GM12892 (cell line): Measurements from ENCODE around the gene VMP1.

Experiments
- POLR2A ChIP-seq: IDR thresholded peaks from 2 replicates; pipeline ENCODE4 v1.6.1; 2011; ENCODE audit warnings: low read depth, low read length, control low read depth
- POLR2AphosphoS5 ChIP-seq: IDR thresholded peaks from 2 replicates; pipeline ENCODE4 v1.6.1; 2011; ENCODE audit warnings: low read depth, low read length, control low read depth
- TAF1 ChIP-seq: IDR thresholded peaks from 2 replicates; pipeline ENCODE4 v1.6.1; 2011; ENCODE audit warnings: low read depth, mild to moderate bottlenecking, control low read depth, low read length, borderline replicate concordance

DNA sequence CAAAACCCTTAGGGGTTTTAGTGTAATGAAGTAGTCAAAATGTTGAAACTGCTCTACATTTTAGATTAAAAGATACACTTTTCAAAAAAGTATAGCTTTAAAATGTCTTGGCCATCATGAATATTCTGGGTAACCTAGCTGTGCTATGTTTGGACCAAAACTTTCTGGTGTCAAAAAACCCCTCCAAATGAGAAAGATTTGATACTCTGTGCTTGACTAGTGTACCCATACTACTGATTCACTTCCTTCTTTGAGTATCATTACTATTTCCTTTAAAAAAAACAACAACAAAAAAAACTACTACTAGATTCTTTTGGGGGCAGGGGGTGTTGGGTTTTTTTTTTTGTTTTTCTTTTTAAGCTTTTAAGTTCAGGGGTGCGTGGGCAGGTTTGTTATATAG, 37.5 kb upstream of the VMP1 start:
- no peak for TF ChIP-seq POLR2AphosphoS5
- no peak for TF ChIP-seq POLR2A
- no peak for TF ChIP-seq TAF1
